NCI-H187 (cell line): Measurements from ENCODE around the gene G0S2.
"Not testable (repeated sequence)": the region's sequence is repeated elsewhere in the genome, so short reads cannot be mapped to it uniquely, and the experiment has no call there.

Experiments
- DNase-seq, 2 experiments: peaks; one replicate each; lab custom pipeline; 2025; lab: John Stamatoyannopoulos, UW

Gene G0S2

GRCh38 chr1:209678981-209679539 lies 3.8 kb downstream of the G0S2 start:
- no peak for DNase-seq

DNA sequence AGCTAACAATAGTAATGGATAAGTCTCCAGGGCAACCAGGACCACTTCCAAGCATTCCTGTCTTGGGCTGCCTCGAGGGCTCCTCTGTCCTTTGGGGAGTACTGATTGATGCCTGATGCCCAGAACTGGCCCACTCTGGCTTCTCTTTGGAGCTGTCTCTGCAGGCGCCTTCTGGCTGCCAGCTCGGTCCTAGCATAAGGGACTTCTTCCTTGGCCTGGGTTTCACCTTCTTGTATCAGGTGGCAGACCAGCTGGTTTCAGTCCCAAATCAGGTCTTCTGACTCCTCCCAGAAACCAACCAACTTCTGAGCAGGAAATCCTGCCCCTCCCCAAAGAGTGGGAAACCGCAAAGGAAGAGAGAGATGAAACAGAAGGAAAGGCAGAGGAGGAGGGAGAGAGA lies 10.6 kb downstream of the G0S2 start:
- DNase-seq = no peak

DNA sequence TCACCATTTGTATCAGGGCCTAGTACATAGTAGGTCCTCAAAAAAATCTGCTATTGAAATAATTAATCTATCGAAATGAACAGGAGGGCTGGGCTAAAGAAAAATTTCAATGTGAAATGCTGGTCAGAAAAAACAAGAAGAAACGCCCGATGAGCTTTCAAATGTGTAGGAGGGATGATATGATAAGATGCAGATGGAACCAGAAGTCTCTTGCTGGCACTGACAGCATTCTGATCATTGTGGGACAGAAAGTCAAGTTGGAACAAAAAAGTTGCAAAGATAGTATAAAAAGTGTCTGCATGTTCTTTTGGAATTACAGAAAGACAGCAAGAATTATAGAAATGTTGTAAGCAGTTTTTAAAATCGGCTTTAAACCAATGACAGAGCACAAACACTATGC lies 11.1 kb downstream of the G0S2 start:
- no peak for DNase-seq

- DNase-seq = no peak
Observed at GRCh38 chr1:209688746-209689234, 13.6 kb downstream of the G0S2 start.

DNA sequence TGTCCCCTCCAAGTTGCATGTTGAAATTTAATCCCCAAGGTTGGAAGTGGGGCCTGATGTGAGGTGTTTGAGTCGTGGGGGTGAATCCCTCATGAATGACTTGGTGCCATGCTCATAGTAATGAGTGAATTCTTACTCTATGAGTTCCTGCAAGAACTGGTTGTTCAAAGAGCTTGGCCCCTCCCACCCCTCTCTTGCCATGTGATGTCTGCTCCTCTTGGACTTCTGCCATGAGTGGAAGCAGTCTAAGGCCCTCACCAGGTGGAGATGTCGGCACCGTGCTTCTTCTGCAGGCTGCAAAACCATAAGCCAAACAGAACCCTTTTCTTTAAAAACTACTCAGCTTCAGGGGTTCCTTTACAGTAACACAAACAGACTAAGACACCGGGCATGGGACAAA lies 14.3 kb downstream of the G0S2 start:
- no peak for DNase-seq

DNA sequence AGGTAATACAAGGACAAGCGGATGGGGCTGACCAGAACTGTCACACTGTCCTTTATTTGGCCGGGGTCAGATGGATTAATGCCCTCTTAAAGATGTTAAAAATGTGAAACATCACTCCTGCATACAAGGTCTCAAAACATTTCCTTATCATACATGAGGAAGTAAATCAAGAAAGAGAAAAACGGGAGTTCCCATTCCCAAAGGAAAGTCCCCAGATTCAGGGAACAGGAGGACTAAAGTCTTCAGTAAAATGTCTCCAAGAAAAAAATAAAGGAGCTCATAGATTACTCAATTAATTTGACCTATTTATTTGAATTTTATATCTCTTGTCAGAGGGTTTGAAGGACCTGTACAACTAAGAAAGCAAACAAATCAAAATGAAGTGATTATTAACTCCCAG lies 16.0 kb downstream of the G0S2 start:
- DNase-seq = no peak

GRCh38 chr1:209692296-209692695 lies 17.1 kb downstream of the G0S2 start:
- no peak for DNase-seq

DNA sequence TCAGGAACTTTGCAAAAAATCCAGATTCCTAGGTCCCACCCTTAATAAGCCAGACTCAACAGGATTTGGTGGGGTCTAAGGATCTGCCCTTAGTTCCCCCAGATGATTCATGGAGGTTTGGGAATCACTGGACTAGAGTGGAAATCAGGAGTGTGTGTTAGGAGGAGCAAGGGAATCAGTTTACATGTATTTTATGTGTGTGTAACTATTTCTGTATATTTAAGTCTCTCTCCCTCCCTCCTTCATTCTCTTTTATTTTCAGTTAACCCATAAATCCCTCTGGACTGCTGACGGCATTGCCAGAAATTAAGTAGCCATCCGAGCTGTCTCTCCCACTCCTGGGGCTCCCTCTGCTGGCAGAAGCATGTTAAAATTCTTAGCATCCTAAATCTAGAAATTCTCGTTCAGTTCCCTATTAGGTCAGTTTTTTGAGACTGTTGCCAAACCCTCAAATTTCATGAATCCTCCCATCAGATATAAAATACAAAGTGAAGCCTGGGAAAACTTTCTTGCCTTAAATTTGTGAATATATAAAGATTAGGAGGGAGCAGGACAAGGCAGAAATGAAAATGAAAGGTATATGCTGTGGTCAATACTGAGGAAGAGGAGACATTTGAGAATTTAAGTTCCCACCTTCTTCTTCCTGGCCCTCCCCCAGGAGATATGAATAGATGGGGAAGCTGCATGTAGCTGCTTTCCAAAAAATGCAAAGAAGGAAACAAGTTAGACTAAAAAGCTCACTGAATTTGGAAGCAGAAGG lies 17.7 kb downstream of the G0S2 start:
- DNase-seq = peak in 1 of 2 experiments; percentile 39

- no peak for DNase-seq
Observed at GRCh38 chr1:209696673-209697072, 21.5 kb downstream of the G0S2 start.

GRCh38 chr1:209697126-209697525 lies 21.9 kb downstream of the G0S2 start:
- DNase-seq = no peak

DNA sequence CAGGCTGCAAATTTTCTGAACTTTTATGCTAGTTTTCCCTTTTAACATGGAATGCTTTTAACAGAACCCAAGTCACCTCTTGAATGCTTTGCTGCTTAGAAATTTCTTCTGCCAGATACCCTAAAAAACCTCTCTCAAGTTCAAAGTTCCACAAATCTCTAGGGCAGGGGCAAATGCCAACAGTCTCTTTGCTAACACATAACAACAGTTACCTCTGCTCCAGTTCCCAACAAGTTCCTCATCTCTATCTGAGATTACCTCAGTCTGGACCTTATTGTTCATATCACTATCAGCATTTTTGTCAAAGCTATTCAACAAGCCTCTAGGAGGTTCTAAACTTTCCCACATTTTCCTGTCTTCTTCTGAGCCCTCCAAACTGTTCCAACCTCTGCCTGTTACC lies 25.5 kb downstream of the G0S2 start:
- not testable (repeated sequence) for DNase-seq

DNA sequence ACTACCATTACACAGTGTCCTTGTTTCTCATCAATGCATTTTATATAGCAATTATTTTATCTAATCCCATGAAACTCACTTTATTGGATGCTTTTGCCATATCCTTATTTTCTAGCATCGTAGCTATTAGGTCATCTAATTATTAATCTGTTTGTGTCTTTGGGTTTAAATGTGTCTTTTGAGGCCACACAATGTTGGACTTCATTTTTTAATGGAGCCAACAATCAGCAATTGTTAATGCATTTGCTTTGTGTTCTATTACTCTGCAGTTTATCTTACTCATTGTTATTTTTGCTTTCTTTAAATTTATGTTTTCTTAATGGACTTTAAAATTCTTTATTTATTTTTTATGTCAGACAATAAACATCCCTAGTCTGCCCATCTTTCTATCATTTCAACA lies 27.6 kb downstream of the G0S2 start:
- DNase-seq = no peak

DNA sequence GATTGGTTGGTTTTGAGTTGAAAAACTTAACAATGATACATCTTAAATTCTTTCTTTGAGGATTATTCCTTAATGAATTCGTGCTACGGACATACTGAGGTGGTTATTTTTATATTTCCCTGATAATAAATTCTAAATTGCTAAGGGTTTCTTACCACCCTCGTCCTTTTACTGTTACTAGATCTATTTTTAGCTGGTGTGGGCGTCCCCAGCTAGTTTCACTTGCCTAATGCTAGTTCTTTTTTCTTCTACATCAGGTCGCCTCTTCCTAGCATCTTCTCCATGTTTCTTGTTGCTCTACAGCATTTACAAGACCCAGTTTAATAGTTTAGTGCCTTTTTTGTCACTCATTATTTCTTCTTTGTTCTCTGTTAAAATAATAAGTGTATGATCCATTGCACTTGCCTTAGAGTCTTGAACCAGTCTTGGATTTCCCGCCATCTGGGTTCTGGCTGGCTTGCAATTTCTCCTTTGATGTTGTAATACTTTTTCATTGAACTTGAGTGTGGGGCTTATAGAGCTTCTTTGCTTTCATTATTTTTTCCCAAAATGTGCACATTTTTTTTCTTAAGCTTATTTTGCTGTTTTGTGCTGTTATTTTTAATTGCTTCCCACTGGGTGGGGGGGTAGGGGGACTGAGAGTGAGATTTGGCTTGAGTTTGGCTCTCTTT lies 28.8 kb downstream of the G0S2 start:
- DNase-seq = no peak

- no peak for DNase-seq
Observed at GRCh38 chr1:209704584-209704983, 29.4 kb downstream of the G0S2 start, which contains the start of gene HSD11B1. HSD11B1 (plus strand) TSS chr1:209704846; CDS start chr1:209704943, 97 bp downstream.

DNA sequence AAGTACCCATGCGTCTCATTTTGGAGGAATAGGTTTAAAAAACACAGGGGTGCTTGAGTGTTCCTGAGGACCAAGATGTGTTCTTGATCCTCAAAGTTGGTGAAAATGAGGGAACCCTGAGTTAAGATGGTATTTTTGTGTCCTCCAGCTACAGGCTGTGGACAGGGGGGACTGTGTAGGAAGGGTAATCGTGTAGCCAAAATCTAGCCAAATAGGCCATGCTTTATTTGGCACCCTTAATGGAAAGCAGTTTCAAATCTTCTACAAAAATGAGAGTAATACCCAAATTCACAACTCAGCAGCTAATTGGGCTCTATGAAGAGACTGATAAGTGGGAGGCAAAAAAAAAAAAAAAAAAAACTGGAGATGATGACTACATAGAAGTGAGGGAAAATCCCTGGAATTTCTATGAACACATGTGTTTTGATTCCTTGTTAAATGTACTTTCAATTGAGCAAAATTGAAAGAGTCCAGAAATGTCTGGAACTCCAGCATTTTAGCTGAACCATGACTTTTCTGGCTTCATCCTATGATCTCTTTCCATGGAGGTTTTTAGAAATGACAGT lies 29.9 kb downstream of the G0S2 start:
- no peak for DNase-seq

DNA sequence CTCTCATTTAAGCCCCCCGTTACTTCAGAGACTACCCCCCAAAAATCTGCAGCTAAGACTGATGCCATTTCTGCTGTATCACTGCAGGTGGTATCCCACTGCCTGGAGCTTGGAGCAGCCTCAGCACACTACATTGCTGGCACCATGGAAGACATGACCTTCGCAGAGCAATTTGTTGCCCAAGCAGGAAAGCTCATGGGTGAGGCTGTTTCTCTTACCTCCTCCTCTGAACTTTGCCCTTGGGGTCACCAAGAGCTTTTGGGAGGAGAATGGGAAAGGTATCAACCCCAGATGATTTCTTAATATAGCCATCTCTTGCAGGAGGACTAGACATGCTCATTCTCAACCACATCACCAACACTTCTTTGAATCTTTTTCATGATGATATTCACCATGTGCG lies 31.4 kb downstream of the G0S2 start:
- DNase-seq = no peak

DNA sequence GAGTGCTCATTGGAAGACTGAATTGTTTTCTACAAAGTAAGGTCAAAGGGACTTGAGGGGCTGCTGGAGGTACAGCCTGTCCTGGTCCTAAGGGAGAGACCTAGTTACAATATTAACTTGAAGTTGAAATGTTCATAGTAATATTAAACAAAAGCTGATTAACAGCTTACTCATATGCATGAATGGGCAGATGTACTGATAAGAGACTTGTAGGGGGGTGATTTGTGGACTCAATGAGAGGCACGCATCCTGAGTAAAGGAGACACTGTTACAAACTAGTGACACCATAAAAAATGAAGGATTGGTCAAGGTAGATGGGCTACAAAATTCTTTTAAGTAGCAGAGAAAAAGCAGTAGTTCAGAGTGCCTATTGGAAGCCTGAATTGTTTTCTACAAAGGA lies 32.1 kb downstream of the G0S2 start:
- DNase-seq = no peak

- DNase-seq = no peak
Observed at GRCh38 chr1:209708297-209708696, 33.1 kb downstream of the G0S2 start.

DNA sequence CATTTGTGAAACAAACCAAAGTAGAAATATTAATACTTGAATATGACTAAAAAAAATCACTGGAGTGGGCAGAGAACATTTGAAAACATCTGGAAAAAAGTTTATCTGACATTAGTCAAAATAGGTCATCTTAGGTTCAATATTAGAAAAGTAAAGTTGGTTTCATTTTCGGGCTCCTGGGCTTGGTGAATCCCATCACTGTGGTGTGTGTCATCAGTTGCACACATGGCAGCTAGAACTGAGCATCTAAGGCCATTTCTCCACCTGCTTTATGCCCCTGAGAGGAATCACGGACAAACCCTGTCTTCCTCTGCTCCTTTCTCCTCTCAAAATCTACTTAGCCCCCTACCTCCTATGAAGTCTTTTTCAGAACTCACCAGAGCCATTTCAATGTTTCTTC lies 34.9 kb downstream of the G0S2 start:
- no peak for DNase-seq

- no peak for DNase-seq
Observed at GRCh38 chr1:209710847-209711246, 35.6 kb downstream of the G0S2 start.

- DNase-seq = no peak
Observed at GRCh38 chr1:209714338-209714737, 39.1 kb downstream of the G0S2 start.

GRCh38 chr1:209715314-209715713 lies 40.1 kb downstream of the G0S2 start:
- no peak for DNase-seq

- DNase-seq = no peak
Observed at GRCh38 chr1:209717818-209718217, 42.6 kb downstream of the G0S2 start.
